ENCODE results near the gene MTARC2.
"Not testable (repeated sequence)": the region's sequence is repeated elsewhere in the genome, so short reads cannot be mapped to it uniquely, and the experiment has no call there.

The MTARC2 gene

DNA sequence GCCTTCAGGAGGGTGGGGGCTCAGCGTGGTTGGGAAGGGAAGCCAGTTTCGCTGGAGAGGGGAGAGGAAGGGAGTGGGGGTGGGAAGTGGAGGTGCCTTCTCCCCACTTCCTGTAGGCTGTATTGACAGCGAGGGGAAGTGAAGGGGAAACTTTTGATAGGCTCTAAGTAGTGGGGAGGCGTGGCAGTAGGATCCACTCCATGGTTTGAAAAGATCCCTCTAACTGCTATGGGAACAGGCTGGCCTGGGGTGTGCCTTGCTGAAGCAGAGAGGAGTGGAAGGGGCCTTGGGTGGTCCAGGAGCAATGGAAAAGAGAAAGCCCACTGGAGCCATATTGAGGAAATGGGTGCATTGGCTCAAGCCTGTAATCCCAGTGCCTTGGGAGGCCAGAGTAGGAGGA lies 37.8 kb upstream of the MTARC2 start:
- no peaks in the 10 kb centered on the region for H4K20me1 ChIP-seq (ENCODE audit: insufficient read depth)
- TF ChIP-seq, protein P1, sequence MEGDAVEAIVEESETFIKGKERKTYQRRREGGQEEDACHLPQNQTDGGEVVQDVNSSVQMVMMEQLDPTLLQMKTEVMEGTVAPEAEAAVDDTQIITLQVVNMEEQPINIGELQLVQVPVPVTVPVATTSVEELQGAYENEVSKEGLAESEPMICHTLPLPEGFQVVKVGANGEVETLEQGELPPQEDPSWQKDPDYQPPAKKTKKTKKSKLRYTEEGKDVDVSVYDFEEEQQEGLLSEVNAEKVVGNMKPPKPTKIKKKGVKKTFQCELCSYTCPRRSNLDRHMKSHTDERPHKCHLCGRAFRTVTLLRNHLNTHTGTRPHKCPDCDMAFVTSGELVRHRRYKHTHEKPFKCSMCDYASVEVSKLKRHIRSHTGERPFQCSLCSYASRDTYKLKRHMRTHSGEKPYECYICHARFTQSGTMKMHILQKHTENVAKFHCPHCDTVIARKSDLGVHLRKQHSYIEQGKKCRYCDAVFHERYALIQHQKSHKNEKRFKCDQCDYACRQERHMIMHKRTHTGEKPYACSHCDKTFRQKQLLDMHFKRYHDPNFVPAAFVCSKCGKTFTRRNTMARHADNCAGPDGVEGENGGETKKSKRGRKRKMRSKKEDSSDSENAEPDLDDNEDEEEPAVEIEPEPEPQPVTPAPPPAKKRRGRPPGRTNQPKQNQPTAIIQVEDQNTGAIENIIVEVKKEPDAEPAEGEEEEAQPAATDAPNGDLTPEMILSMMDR (conservative IDR thresholded peaks at IDR 0.05; ENCODE audit: low read depth, low read length) = no peak
- no peak overlapping the region for H3K4me3 ChIP-seq (IDR thresholded peaks at IDR 0.05; ENCODE audit: insufficient read depth, low read depth, low read length)
- H3K36me3 ChIP-seq (ENCODE audit: insufficient read depth) = no peaks in the 10 kb centered on the region
- no peaks in the 10 kb centered on the region for H3K79me2 ChIP-seq (ENCODE audit: insufficient read depth, low read depth)
- H3K9ac ChIP-seq = no peak overlapping the region
- H3K27me3 ChIP-seq (ENCODE audit: insufficient read depth, low read depth) = no peaks in the 10 kb centered on the region
- no peak overlapping the region for H3K27ac ChIP-seq
- H3K4me2 ChIP-seq = no peak overlapping the region
- H2AFZ ChIP-seq (ENCODE audit: low read depth) = no peak overlapping the region
- no peaks in the 10 kb centered on the region for H3K4me1 ChIP-seq (ENCODE audit: low read depth, poor library complexity, severe bottlenecking)

DNA sequence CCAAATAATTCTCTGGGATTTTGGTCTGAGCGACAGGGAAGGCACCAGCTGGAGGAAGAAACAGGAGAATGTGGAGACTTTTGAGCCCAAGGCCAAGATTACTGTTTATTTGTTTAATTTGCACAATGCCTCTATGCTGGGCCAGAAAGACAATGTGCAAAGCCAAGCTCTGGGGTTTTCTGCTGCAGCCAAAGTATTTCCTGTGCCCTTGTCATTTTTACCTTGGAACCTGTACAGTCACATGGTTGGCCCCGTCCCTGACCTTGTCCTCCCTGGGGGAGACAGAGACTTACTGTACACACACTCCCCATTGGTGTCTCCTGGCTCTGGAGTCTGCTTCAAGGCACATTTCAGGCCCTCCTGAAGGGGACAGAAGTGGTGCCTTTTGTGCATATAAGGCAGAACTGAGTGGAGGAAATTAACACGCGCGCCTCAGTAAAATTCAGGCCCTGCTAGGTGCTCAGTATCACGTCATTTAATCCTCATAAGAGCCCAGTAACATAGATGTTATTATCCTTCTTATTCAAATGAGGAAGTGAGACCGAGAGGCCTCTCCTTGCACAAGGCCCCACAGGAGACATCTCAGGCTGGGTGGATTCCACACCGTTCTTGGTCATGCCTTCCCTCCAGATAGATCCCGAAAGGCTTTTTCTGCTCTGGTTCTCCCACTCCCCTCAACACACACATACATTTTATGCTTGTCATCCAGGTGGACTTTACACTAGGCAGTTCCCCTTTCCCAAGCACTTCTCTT lies 36.9 kb upstream of the MTARC2 start:
- H3K4me2 ChIP-seq = no peak overlapping the region
- TF ChIP-seq, protein P1 (conservative IDR thresholded peaks at IDR 0.05; ENCODE audit: low read depth, low read length) = no peak
- H3K27me3 ChIP-seq (ENCODE audit: insufficient read depth, low read depth) = no peaks in the 10 kb centered on the region
- H3K9ac ChIP-seq = no peak overlapping the region
- H4K20me1 ChIP-seq (ENCODE audit: insufficient read depth) = no peaks in the 10 kb centered on the region
- H3K79me2 ChIP-seq (ENCODE audit: insufficient read depth, low read depth) = no peaks in the 10 kb centered on the region
- no peak overlapping the region for H2AFZ ChIP-seq (ENCODE audit: low read depth)
- no peak overlapping the region for H3K27ac ChIP-seq
- no peak overlapping the region for H3K4me3 ChIP-seq (IDR thresholded peaks at IDR 0.05; ENCODE audit: insufficient read depth, low read depth, low read length)
- no peaks in the 10 kb centered on the region for H3K36me3 ChIP-seq (ENCODE audit: insufficient read depth)
- H3K4me1 ChIP-seq (ENCODE audit: low read depth, poor library complexity, severe bottlenecking) = no peaks in the 10 kb centered on the region

DNA sequence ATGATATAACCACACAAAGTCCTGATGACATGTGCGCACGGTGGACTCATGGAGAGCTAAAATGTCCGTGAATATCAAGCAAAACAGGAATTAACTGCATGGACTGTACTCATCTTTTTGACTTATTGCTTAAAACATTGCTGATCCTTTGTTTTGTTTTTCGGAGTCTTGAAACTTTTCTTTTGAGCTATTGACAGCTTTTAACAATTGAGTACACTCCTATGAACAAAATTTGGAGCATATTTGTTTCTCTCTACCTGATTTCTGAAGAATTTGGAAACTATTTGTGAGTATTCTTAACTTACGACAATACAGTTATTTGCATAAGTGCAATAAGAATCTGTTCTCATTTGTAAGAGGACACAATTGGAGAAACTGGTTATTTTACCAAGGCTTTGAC lies 32.1 kb upstream of the MTARC2 start:
- not testable (repeated sequence) for H3K27ac ChIP-seq; H3K4me1 ChIP-seq (ENCODE audit: low read depth, poor library complexity, severe bottlenecking); H4K20me1 ChIP-seq (ENCODE audit: insufficient read depth); H3K4me3 ChIP-seq (IDR thresholded peaks at IDR 0.05; ENCODE audit: insufficient read depth, low read depth, low read length); H2AFZ ChIP-seq (ENCODE audit: low read depth); H3K36me3 ChIP-seq (ENCODE audit: insufficient read depth); H3K27me3 ChIP-seq (ENCODE audit: insufficient read depth, low read depth); H3K4me2 ChIP-seq; H3K79me2 ChIP-seq (ENCODE audit: insufficient read depth, low read depth); H3K9ac ChIP-seq

DNA sequence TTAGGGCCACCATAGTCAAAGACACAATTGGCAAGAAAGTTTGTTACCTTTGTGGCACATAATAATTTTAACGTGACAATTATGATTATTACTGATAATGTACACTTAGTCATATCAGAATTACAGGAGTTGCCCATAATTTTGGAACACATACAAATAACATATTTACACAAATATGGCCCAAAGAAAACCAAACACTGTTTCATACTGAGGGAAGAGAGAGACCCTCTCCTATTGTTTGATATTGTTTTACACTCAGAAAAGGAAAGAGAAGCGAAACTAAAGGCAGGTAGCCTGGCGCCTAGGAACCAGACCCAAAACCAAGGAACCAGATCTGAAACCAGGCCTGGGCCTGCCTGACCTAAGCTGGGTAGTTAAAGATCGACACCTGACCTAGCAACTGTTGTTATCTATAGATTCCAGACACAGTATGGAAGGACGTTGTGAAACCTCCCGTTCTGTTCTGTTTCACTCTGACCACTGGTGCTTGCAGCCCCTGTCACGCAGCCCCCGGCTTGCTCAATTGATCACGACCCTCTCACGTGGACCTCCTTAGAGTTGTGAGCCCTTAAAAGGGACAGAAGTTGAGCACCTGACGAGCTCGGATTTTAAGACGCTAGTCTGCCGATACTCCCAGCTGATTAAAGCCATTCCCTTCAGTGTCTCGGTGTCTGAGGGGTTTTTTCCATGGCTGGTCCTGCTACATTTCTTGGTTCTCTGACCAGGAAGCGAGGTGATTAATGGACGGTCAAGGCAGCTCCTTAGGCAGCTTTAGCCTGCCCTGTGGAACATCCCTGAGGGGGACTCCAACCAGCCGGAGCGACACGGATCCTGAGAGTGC lies 30.1 kb upstream of the MTARC2 start:
- Histone ChIP-seq H3K9ac (no peak overlapping the region), H3K4me2 (no peak overlapping the region), H2AFZ (ENCODE audit: low read depth) (no peak overlapping the region), H4K20me1 (ENCODE audit: insufficient read depth) (no peaks in the 10 kb centered on the region), H3K79me2 (ENCODE audit: insufficient read depth, low read depth) (no peaks in the 10 kb centered on the region), H3K4me3 (IDR thresholded peaks at IDR 0.05; ENCODE audit: insufficient read depth, low read depth, low read length) (no peak overlapping the region), H3K36me3 (ENCODE audit: insufficient read depth) (no peaks in the 10 kb centered on the region), H3K27ac (no peak overlapping the region), H3K27me3 (ENCODE audit: insufficient read depth, low read depth) (no peaks in the 10 kb centered on the region), H3K4me1 (ENCODE audit: low read depth, poor library complexity, severe bottlenecking) (no peaks in the 10 kb centered on the region)
- TF ChIP-seq, protein P1 (conservative IDR thresholded peaks at IDR 0.05; ENCODE audit: low read depth, low read length) = no peak

DNA sequence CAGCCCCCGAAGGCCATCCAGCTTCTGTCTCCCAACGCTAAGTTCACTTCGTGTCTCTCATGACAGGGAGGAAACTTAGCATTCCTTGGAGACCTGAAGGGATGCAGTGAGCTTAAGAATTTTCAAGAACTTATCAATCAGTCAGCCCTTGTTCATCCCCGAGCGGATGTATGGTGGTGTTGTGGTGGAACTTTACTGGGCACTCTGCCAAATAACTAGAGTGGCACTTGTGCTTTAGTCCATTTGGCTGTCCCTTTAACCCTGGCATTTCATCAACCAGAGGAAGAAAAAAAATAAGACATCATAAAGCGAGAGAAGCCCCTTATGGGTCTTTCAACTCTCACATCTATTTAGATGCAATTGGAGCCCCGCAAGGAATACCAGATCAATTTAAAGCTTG lies 26.9 kb upstream of the MTARC2 start:
- H3K4me2 ChIP-seq; H3K4me1 ChIP-seq (ENCODE audit: low read depth, poor library complexity, severe bottlenecking): not testable (repeated sequence)

More for the DNA sequence above, 26.9 kb upstream of the MTARC2 start:
- not testable (repeated sequence) for H2AFZ ChIP-seq (ENCODE audit: low read depth); H3K9ac ChIP-seq; H3K79me2 ChIP-seq (ENCODE audit: insufficient read depth, low read depth); H4K20me1 ChIP-seq (ENCODE audit: insufficient read depth); H3K27me3 ChIP-seq (ENCODE audit: insufficient read depth, low read depth); H3K36me3 ChIP-seq (ENCODE audit: insufficient read depth); H3K27ac ChIP-seq; H3K4me3 ChIP-seq (IDR thresholded peaks at IDR 0.05; ENCODE audit: insufficient read depth, low read depth, low read length)

Data from KMS-11 (cell line).